ENCODE results near the gene PLA2G2F. TPM values are rescaled to one million over a fixed set of nuclear protein-coding genes. Genes with fewer than 3 reads are reported as not detected.

PLA2G2F gene
- total RNA-seq, 2 donors from 2014 or later: not detected

DNA sequence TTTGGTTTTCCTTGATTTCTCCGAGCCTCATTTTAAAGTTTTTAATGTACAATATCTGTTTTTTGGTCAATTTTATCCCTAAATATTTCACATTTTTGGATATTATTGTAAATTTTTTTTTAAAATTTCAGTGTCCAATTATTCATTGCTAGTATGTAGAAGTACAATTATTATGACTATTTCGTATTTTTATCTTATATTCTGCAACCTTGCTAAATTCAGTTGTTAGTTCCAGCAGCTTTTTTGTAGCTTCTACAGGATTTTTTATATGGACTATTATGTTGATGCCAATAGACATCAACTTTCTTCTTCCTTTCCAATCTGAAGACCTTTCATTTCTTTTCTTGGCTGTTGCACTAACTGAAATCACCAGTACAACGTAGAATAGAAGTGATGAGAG, 4.1 kb upstream of the PLA2G2F start:
- TF ChIP-seq, protein P1, sequence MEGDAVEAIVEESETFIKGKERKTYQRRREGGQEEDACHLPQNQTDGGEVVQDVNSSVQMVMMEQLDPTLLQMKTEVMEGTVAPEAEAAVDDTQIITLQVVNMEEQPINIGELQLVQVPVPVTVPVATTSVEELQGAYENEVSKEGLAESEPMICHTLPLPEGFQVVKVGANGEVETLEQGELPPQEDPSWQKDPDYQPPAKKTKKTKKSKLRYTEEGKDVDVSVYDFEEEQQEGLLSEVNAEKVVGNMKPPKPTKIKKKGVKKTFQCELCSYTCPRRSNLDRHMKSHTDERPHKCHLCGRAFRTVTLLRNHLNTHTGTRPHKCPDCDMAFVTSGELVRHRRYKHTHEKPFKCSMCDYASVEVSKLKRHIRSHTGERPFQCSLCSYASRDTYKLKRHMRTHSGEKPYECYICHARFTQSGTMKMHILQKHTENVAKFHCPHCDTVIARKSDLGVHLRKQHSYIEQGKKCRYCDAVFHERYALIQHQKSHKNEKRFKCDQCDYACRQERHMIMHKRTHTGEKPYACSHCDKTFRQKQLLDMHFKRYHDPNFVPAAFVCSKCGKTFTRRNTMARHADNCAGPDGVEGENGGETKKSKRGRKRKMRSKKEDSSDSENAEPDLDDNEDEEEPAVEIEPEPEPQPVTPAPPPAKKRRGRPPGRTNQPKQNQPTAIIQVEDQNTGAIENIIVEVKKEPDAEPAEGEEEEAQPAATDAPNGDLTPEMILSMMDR (IDR thresholded peaks at IDR 0.05): no peak
- intact Hi-C loops (cut with DNase I): no loop called here
- no peaks in the 10 kb centered on the region for H3K36me3 ChIP-seq
- no peak overlapping the region for H3K4me3 ChIP-seq
- H3K9ac ChIP-seq (ENCODE audit: low read depth in 2 of 2, low read length in 2 of 2): no peak overlapping the region
- no peak for DNase-seq
- H3K27me3 ChIP-seq: no peaks in the 10 kb centered on the region
- no peaks in the 10 kb centered on the region for H3K4me1 ChIP-seq
- no peaks in the 10 kb centered on the region for H3K9me3 ChIP-seq
- H3K27ac ChIP-seq: no peak overlapping the region

GRCh38 chr1:20136249-20136648, 2.9 kb upstream of the PLA2G2F start:
- Histone ChIP-seq H3K36me3 (no peaks in the 10 kb centered on the region), H3K4me3 (no peak overlapping the region), H3K27me3 (no peaks in the 10 kb centered on the region), H3K9ac (ENCODE audit: low read depth in 2 of 2, low read length in 2 of 2) (no peak overlapping the region), H3K4me1 (no peaks in the 10 kb centered on the region), H3K27ac (no peak overlapping the region), H3K9me3 (no peaks in the 10 kb centered on the region)
- intact Hi-C loops (cut with DNase I): no loop called here
- TF ChIP-seq, protein P1 (IDR thresholded peaks at IDR 0.05): no peak
- DNase-seq: no peak

- H3K9me3 ChIP-seq: no peaks in the 10 kb centered on the region
- no peak overlapping the region for H3K9ac ChIP-seq (ENCODE audit: low read depth in 2 of 2, low read length in 2 of 2)
- no peak overlapping the region for H3K27ac ChIP-seq
- intact Hi-C loops (cut with DNase I): no loop called here
- no peak overlapping the region for H3K4me3 ChIP-seq
- no peaks in the 10 kb centered on the region for H3K27me3 ChIP-seq
- TF ChIP-seq, protein P1 (IDR thresholded peaks at IDR 0.05): no peak
- no peak for DNase-seq
- H3K4me1 ChIP-seq: no peaks in the 10 kb centered on the region
- H3K36me3 ChIP-seq: no peaks in the 10 kb centered on the region
Measured at GRCh38 chr1:20137055-20137454, 2.1 kb upstream of the PLA2G2F start.

GRCh38 chr1:20137604-20138003, 1.5 kb upstream of the PLA2G2F start:
- H3K9ac ChIP-seq (ENCODE audit: low read depth in 2 of 2, low read length in 2 of 2): no peak overlapping the region
- H3K9me3 ChIP-seq: no peaks in the 10 kb centered on the region
- no peaks in the 10 kb centered on the region for H3K36me3 ChIP-seq
- no peaks in the 10 kb centered on the region for H3K27me3 ChIP-seq
- TF ChIP-seq, protein P1 (IDR thresholded peaks at IDR 0.05): no peak
- H3K4me1 ChIP-seq: no peaks in the 10 kb centered on the region
- no peak overlapping the region for H3K4me3 ChIP-seq
- no peak for DNase-seq
- H3K27ac ChIP-seq: no peak overlapping the region
- intact Hi-C loops (cut with DNase I): no loop called here

DNA sequence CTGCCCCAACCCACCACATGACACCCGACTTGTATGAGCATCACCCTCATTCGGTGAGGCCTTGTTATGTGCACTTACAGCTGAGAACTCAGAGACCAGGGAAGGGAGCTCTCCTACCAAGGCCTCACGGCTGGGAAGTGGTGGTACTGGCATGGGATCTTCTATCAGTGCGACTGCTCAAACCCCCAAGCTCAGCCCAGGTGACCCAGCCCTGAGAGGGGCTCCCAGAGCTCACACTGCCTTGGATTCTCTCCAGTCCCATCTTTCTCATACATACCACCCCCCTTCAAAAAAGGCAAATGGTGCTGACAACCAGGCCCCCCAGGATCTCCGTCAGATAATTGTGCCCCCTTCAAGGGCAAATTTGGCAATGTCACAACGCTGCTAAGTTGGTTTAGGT, 777 bp upstream of the PLA2G2F start:
- Histone ChIP-seq H3K9ac (ENCODE audit: low read depth in 2 of 2, low read length in 2 of 2) (no peak overlapping the region), H3K27me3 (no peaks in the 10 kb centered on the region), H3K36me3 (no peaks in the 10 kb centered on the region), H3K4me1 (no peaks in the 10 kb centered on the region), H3K27ac (no peak overlapping the region), H3K4me3 (no peak overlapping the region), H3K9me3 (no peaks in the 10 kb centered on the region)
- intact Hi-C loops (cut with DNase I): no loop called here
- TF ChIP-seq, protein P1 (IDR thresholded peaks at IDR 0.05): no peak
- DNase-seq: no peak
